Hematopoietic multipotent progenitor cell treated with erythropoietin and hydrocortisone succinate and interleukin-3 and kit ligand, for 8 days (in vitro differentiated cells): ENCODE data around the gene FABP3.

Source experiments
- DNase-seq: peaks from one replicate; pipeline ENCODE4 v3.0.0-alpha.2; 2015

Gene FABP3

GRCh38 chr1:31371121-31371959, 1.5 kb downstream of the FABP3 start:
- no peak for DNase-seq

- DNase-seq: no peak
These were observed 2.3 kb downstream of the FABP3 start for GRCh38 chr1:31370565-31370964.

- no peak for DNase-seq
These were observed 2.9 kb downstream of the FABP3 start for GRCh38 chr1:31370021-31370420.

GRCh38 chr1:31368611-31369107, 4.2 kb downstream of the FABP3 start:
- DNase-seq: peak; percentile 88

GRCh38 chr1:31366796-31367195, 6.1 kb downstream of the FABP3 start:
- DNase-seq: no peak

GRCh38 chr1:31364561-31365250, 8.2 kb downstream of the FABP3 start:
- no peak for DNase-seq

- no peak for DNase-seq
These were observed 10.8 kb downstream of the FABP3 start for GRCh38 chr1:31362032-31362431.

GRCh38 chr1:31361607-31362006, 11.3 kb downstream of the FABP3 start:
- DNase-seq: no peak

- DNase-seq: no peak
These were observed 16.4 kb downstream of the FABP3 start for GRCh38 chr1:31356427-31356826.

- DNase-seq: peak; percentile 53
These were observed 18.6 kb downstream of the FABP3 start for GRCh38 chr1:31354283-31354682.

GRCh38 chr1:31348449-31348848, 24.4 kb downstream of the FABP3 start:
- no peak for DNase-seq

- peak; percentile 92 for DNase-seq
These were observed 26.1 kb downstream of the FABP3 start for GRCh38 chr1:31346785-31347184.

- DNase-seq: peak; percentile 68
These were observed 27.2 kb downstream of the FABP3 start for GRCh38 chr1:31345635-31346034.

GRCh38 chr1:31344503-31344902, 28.4 kb downstream of the FABP3 start:
- no peak for DNase-seq

GRCh38 chr1:31336687-31337467, 36.0 kb downstream of the FABP3 start:
- DNase-seq: no peak

- DNase-seq: peak; percentile 63
These were observed 37.9 kb downstream of the FABP3 start for GRCh38 chr1:31335007-31335406.

- no peak for DNase-seq
These were observed 45.5 kb downstream of the FABP3 start for GRCh38 chr1:31327381-31327780.

GRCh38 chr1:31326461-31326860, 46.4 kb downstream of the FABP3 start:
- DNase-seq: no peak

GRCh38 chr1:31324992-31325391, 47.9 kb downstream of the FABP3 start:
- no peak for DNase-seq

- DNase-seq: no peak
These were observed 48.8 kb downstream of the FABP3 start for GRCh38 chr1:31324093-31324492.

GRCh38 chr1:31318146-31318545, 54.7 kb downstream of the FABP3 start:
- DNase-seq: no peak

- no peak for DNase-seq
These were observed 57.0 kb downstream of the FABP3 start for GRCh38 chr1:31315902-31316301.
